Activated CD4-positive, alpha-beta T cell treated with anti-CD3 and anti-CD28 coated beads for 36 hours (primary cell): Measurements from ENCODE around the gene FMNL2. TPM values are rescaled to one million over a fixed set of nuclear protein-coding genes. Genes with fewer than 3 reads are reported as not detected.
A peak's percentile ranks its signal among the peaks of the same experiment; 100 is the strongest.

Experiments
- ATAC-seq: fragments of 200-7000 bp; cut with Tn5 transposase; one replicate; pipeline ENCODE4 v1.10.0; 2021; ENCODE audit warnings: mild to moderate bottlenecking, moderate library complexity
- CTCF ChIA-PET: fragments of 350-600 bp; sonication (Branson Sonifier 250); formaldehyde crosslinking; loops from one replicate; lab custom pipeline; 2021; ENCODE audit warnings: antibody characterized with exemption; lab: Charles Lee
- POLR2A ChIA-PET: fragments of 350-600 bp; sonication (Branson Sonifier 250); formaldehyde crosslinking; loops from one replicate; lab custom pipeline; 2021; ENCODE audit warnings: antibody characterized with exemption, inconsistent platforms; lab: Charles Lee
- DNase-seq: peaks from one replicate; pipeline ENCODE4 v3.0.0-alpha.2; 2020
- H3K27ac Mint-ChIP-seq: one replicate; pipeline ENCODE4 v1.8.0; 2021; ENCODE audit warnings: mixed read lengths
- H3K27me3 Mint-ChIP-seq: one replicate; pipeline ENCODE4 v1.8.0; 2021; ENCODE audit warnings: mixed read lengths
- H3K36me3 Mint-ChIP-seq: one replicate; pipeline ENCODE4 v1.8.0; 2021; ENCODE audit warnings: low read depth, mixed read lengths
- H3K4me1 Mint-ChIP-seq: one replicate; pipeline ENCODE4 v1.8.0; 2021; ENCODE audit warnings: mixed read lengths
- H3K4me3 Mint-ChIP-seq: one replicate; pipeline ENCODE4 v1.8.0; 2021; ENCODE audit warnings: mild to moderate bottlenecking, moderate library complexity, mixed read lengths
- H3K9me3 Mint-ChIP-seq: one replicate; pipeline ENCODE4 v1.8.0; 2021; ENCODE audit warnings: low read depth, mixed read lengths
- intact Hi-C, 2 experiments: fragments of 100-400 bp; cut with DNase I in 1 of 2; cut with micrococcal nuclease in 1 of 2; formaldehyde crosslinking; loops; one replicate each; pipeline versions ENCODE4 v1.14.2 to v1.15.1; 2022 to 2024; cut with DNase I, micrococcal nuclease
- total RNA-seq, 2 experiments: library from RNA; stranded (reverse); gene quantifications; one replicate each; pipeline ENCODE4 v1.2.3, GENCODE V29; 2021

FMNL2 gene
- total RNA-seq, 2 experiments from 2014 or later: 3.0 to 3.3 TPM

- peaks cover 12% of the 10 kb centered on the region for H3K4me1 Mint-ChIP-seq
- no peak overlapping the region for H3K4me3 Mint-ChIP-seq
- intact Hi-C loops: no loop called here
- ATAC-seq (no peak), DNase-seq (no peak)
- H3K27ac Mint-ChIP-seq: no peak overlapping the region
- ChIA-PET POLR2A (no interaction called here), CTCF (no interaction called here)
- H3K9me3 Mint-ChIP-seq: no peaks in the 10 kb centered on the region
- peaks cover 12% of the 10 kb centered on the region for H3K27me3 Mint-ChIP-seq
- no peaks in the 10 kb centered on the region for H3K36me3 Mint-ChIP-seq
These were observed 249.3 kb downstream of the FMNL2 start for GRCh38 chr2:152584301-152584700.

GRCh38 chr2:152585830-152586484 lies 251.0 kb downstream of the FMNL2 start:
- H3K27me3 Mint-ChIP-seq: peaks cover 14% of the 10 kb centered on the region
- intact Hi-C loops: no loop called here
- H3K9me3 Mint-ChIP-seq: no peaks in the 10 kb centered on the region
- H3K36me3 Mint-ChIP-seq: no peaks in the 10 kb centered on the region
- peaks cover 12% of the 10 kb centered on the region for H3K4me1 Mint-ChIP-seq
- ChIA-PET POLR2A (no interaction called here), CTCF (interaction anchor here (0.6 to 0.9 kb wide), 3 partner anchors 50 to 561 kb away, joined by 3 to 5 read pairs (median 4); no protein-coding TSS in a partner anchor)
- peak; percentile 55 for ATAC-seq
- H3K27ac Mint-ChIP-seq: no peak overlapping the region
- no peak overlapping the region for H3K4me3 Mint-ChIP-seq
- DNase-seq: no peak

- intact Hi-C loops: loop anchor here in 1 of 2 experiments (1.0 kb wide), 1 partner anchor 14 kb away; no protein-coding TSS in a partner anchor
- H3K36me3 Mint-ChIP-seq: no peaks in the 10 kb centered on the region
- H3K27me3 Mint-ChIP-seq: peaks cover 14% of the 10 kb centered on the region
These were observed 252.4 kb downstream of the FMNL2 start for GRCh38 chr2:152587187-152587947.

GRCh38 chr2:152588998-152589397 lies 254.0 kb downstream of the FMNL2 start:
- Mint-ChIP-seq H3K4me1 (peaks cover 16% of the 10 kb centered on the region), H3K36me3 (no peaks in the 10 kb centered on the region), H3K27me3 (peaks cover 8% of the 10 kb centered on the region), H3K9me3 (no peaks in the 10 kb centered on the region), H3K27ac (no peak overlapping the region), H3K4me3 (no peak overlapping the region)
- DNase-seq (no peak), ATAC-seq (no peak)
- CTCF ChIA-PET: interaction anchor here (1.6 kb wide), 1 partner anchor 24 kb away, joined by 5 read pairs; no protein-coding TSS in a partner anchor
- intact Hi-C loops: no loop called here
- POLR2A ChIA-PET: no interaction called here

More at GRCh38 chr2:152587187-152587947, 252.4 kb downstream of the FMNL2 start:
- DNase-seq (no peak), ATAC-seq (peak; percentile 63)
- H3K9me3 Mint-ChIP-seq: no peaks in the 10 kb centered on the region
- H3K4me1 Mint-ChIP-seq: peaks cover 12% of the 10 kb centered on the region
- no peak overlapping the region for H3K4me3 Mint-ChIP-seq
- no peak overlapping the region for H3K27ac Mint-ChIP-seq
- POLR2A ChIA-PET: no interaction called here
- CTCF ChIA-PET: no interaction called here

GRCh38 chr2:152594022-152594766 lies 259.2 kb downstream of the FMNL2 start:
- peak; percentile 25 for DNase-seq
- no peaks in the 10 kb centered on the region for H3K9me3 Mint-ChIP-seq
- CTCF ChIA-PET: interaction anchor here (0.6 kb wide), 1 partner anchor 13 kb away, joined by 3 read pairs; no protein-coding TSS in a partner anchor
- POLR2A ChIA-PET: no interaction called here
- H3K27ac Mint-ChIP-seq: no peak overlapping the region
- no peak overlapping the region for H3K4me3 Mint-ChIP-seq
- intact Hi-C loops: no loop called here
- H3K36me3 Mint-ChIP-seq: no peaks in the 10 kb centered on the region
- peaks cover 2% of the 10 kb centered on the region for H3K27me3 Mint-ChIP-seq
- H3K4me1 Mint-ChIP-seq: peaks cover 10% of the 10 kb centered on the region
- peak; percentile 93 for ATAC-seq

GRCh38 chr2:152594792-152595191 lies 259.8 kb downstream of the FMNL2 start:
- ChIA-PET POLR2A (interaction anchor here (0.6 kb wide), 1 partner anchor 407 kb away, joined by 3 read pairs; no protein-coding TSS in a partner anchor), CTCF (interaction anchor here (0.6 kb wide), 1 partner anchor 12 kb away, joined by 3 read pairs; no protein-coding TSS in a partner anchor)
- Mint-ChIP-seq H3K27ac (no peak overlapping the region), H3K9me3 (no peaks in the 10 kb centered on the region), H3K4me3 (no peak overlapping the region), H3K4me1 (peaks cover 10% of the 10 kb centered on the region), H3K27me3 (peaks cover 2% of the 10 kb centered on the region), H3K36me3 (no peaks in the 10 kb centered on the region)
- intact Hi-C loops: no loop called here
- no peak for ATAC-seq
- no peak for DNase-seq

GRCh38 chr2:152598975-152599759 lies 264.2 kb downstream of the FMNL2 start:
- H3K27me3 Mint-ChIP-seq: no peaks in the 10 kb centered on the region
- H3K4me1 Mint-ChIP-seq: peaks cover 9% of the 10 kb centered on the region
- DNase-seq (no peak), ATAC-seq (no peak)
- no peak overlapping the region for H3K4me3 Mint-ChIP-seq
- H3K27ac Mint-ChIP-seq: no peak overlapping the region
- ChIA-PET CTCF (interaction anchor here (0.6 to 1.1 kb wide), 3 partner anchors 18 to 417 kb away, joined by 3 read pairs; no protein-coding TSS in a partner anchor), POLR2A (no interaction called here)
- no peaks in the 10 kb centered on the region for H3K9me3 Mint-ChIP-seq
- intact Hi-C loops: no loop called here
- no peaks in the 10 kb centered on the region for H3K36me3 Mint-ChIP-seq

GRCh38 chr2:152600051-152600657 lies 265.2 kb downstream of the FMNL2 start:
- Mint-ChIP-seq H3K36me3 (no peaks in the 10 kb centered on the region), H3K4me1 (peaks cover 5% of the 10 kb centered on the region), H3K4me3 (no peak overlapping the region), H3K9me3 (no peaks in the 10 kb centered on the region), H3K27ac (no peak overlapping the region), H3K27me3 (no peaks in the 10 kb centered on the region)
- intact Hi-C loops: no loop called here
- POLR2A ChIA-PET: no interaction called here
- DNase-seq (no peak), ATAC-seq (no peak)
- CTCF ChIA-PET: interaction anchor here (1.0 kb wide), 1 partner anchor 25 kb away, joined by 3 read pairs; no protein-coding TSS in a partner anchor

- POLR2A ChIA-PET: no interaction called here
- Mint-ChIP-seq H3K36me3 (no peaks in the 10 kb centered on the region), H3K4me3 (no peak overlapping the region), H3K4me1 (peaks cover 5% of the 10 kb centered on the region), H3K27me3 (no peaks in the 10 kb centered on the region), H3K27ac (no peak overlapping the region), H3K9me3 (no peaks in the 10 kb centered on the region)
- intact Hi-C loops: no loop called here
- DNase-seq (no peak), ATAC-seq (no peak)
- CTCF ChIA-PET: interaction anchor here (1.0 kb wide), 1 partner anchor 24 kb away, joined by 3 read pairs; no protein-coding TSS in a partner anchor
These were observed 265.7 kb downstream of the FMNL2 start for GRCh38 chr2:152600697-152601096.

GRCh38 chr2:152602750-152603149 lies 267.8 kb downstream of the FMNL2 start:
- intact Hi-C loops: no loop called here
- CTCF ChIA-PET: no interaction called here
- Mint-ChIP-seq H3K36me3 (no peaks in the 10 kb centered on the region), H3K27me3 (no peaks in the 10 kb centered on the region), H3K4me1 (peaks cover 5% of the 10 kb centered on the region), H3K27ac (no peak overlapping the region), H3K9me3 (no peaks in the 10 kb centered on the region), H3K4me3 (no peak overlapping the region)
- DNase-seq (no peak), ATAC-seq (no peak)
- POLR2A ChIA-PET: interaction anchor here (1.1 kb wide), 1 partner anchor 12 kb away, joined by 5 read pairs; no protein-coding TSS in a partner anchor
